ENCODE measurements around the gene MYO1D.
"Not testable (repeated sequence)": the region's sequence is repeated elsewhere in the genome, so short reads cannot be mapped to it uniquely, and the experiment has no call there.

The MYO1D gene

DNA sequence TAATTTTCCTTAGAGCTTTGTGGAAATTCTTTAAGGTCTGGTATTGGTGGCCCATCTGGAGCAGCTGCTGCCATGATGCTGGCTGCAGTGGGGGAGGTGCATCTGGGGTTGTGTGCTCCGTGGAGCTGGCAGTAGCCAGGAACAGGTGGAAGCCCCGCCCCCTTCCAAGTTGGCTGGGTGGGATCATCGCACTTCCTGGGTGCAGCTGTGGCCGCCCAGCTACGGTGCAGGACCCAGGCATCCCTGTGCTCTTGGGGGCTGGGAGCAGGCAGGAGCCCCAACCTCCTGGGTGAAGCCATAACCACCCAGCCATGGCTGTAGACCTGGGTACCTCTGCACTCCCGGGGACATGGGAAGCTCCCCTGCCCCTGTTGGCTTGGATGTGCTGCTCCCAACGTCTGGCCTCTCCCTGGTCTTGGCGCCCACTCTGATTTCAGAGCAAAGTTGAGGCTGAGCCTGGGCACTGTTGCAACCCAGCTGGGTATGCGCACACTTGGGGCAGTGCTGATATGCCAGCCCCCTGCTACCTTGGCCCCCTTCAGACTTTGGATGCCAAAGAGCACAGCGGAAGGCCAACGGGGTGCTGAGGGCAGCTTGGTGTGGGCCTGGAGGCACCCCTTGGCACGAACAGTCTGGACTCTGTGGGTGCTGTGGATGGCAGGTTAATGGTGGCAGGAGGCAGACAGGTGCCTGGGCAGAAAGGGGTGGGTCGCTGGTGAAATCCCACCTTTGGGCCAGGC is 145.2 kb downstream of the MYO1D start:
- DNase-seq (ENCODE audit: low read depth in 2 of 2), result no peak

DNA sequence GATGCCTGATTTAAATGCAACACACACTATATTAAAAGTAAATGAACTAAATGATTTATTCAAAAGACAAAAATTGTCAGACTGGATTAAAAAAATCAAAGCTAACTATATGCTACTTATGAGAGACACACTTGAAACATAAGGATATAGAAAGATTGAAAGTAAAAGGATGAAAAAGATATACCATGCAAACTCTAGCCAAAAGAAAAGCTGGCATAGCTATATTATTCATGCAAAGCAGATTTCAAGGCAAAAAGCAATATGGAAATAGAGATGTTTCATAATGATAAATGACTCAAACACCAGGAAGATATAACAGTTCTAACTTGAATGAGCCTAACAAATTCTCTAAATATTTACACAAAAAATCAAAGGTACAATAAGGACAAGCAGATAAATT is 149.2 kb downstream of the MYO1D start:
- DNase-seq (ENCODE audit: low read depth in 2 of 2), result no peak

DNA sequence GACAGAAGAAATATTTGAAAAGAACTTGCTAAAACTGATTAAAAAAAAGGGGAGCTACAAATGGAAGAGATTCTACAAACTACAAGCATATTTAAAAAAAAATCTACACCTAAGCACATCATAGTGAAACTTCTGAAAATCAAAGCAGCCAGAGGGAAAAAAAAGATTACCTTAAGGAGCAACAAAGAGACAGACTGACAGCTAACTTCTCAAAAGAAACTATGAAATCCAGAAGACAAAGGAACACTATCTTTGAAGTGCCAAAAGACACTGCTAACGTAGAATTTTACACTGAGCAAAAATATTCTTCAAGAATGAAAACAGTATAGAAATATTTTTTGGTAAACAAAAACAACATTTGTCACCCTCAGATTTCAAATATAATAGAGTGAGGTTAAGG is 151.2 kb downstream of the MYO1D start:
- DNase-seq (ENCODE audit: low read depth in 2 of 2), result no peak

DNA sequence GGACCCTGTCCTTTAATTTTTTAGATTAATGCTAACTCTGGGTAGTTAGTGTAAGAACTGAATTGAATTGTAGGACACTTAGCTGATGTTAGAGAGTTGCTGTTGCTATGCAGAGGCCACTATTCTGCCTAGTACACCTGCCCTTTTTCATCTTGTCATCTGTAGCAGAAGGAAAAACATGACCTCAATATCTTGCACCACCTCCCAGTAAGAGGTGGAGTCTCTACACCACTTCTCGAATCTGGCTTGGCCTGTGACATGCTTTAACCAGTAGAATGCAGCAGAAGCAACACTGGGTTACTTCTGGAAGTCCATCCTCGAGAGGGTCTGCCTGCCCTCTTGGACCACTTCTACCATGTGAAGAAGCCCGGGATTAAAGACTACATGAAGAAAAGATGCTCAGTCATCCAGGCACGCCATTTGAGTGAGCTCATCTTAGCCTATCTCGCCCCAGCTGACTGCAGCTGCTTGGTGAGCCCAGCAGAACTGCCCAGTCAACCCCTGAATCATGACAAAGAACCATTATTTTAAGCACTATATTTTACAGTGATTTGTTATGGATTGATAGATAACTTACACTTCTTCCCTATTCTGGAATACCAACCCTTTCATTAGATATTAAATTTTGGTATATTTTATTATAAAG is 153.5 kb downstream of the MYO1D start:
- no peak for DNase-seq (ENCODE audit: low read depth in 2 of 2)

DNA sequence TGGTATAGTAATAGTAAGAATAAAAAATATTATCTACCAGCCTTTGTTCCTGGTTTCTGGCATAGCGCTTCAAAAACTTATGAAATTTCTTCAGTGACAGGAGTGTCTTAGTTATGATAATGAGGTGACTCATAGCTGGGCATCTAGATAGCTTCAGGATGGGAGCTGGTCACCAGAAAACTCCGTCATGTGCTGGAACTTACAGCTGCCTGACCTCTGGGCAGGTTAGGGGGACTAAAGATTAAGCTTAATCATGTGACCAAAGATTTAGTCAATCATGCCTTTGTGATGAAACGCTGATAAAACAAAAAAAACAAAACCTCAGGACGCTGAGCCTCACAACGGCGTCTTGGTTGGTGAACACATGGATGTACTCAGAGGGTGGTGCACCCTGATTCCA is 154.2 kb downstream of the MYO1D start:
- DNase-seq (ENCODE audit: low read depth in 2 of 2), result no peak

DNA sequence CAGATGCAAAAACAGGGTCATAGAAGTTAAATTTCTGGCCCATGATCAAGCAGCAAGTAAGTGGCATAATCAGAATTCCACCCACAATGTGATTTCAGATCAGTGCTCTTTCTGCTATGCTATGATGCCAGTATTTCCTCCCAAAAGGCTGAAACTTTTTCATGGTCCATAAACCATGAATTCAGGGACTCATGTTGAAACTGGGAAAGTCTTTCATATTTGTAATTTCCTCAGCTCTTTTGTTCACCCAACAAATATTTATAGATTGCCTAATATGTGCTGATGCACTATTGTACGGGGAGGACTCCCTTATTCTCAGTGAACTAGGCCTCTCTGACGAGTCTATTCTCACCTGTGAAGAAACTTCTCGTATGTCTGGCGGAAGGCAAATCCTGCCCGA is 156.3 kb downstream of the MYO1D start:
- no peak for DNase-seq (ENCODE audit: low read depth in 2 of 2)

DNA sequence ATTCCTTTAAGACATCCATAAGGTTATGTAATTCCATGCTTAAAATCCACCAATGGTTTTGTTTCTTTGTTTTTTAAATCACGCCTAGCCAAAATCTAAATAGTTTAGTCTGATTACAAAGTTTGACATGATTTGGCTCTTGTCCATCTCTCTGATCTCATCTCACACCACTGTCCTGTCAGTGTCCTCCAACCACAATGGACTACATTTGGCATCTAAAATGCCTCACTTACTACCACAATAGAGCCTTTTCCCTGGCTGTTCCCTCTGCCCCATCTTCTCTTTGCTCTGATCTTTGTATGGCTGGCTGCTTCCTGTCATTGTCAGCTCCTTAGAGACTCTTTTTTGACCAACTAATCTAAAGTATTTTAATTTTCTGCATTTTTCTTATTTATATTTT is 157.2 kb downstream of the MYO1D start:
- no peak for DNase-seq (ENCODE audit: low read depth in 2 of 2)

DNA sequence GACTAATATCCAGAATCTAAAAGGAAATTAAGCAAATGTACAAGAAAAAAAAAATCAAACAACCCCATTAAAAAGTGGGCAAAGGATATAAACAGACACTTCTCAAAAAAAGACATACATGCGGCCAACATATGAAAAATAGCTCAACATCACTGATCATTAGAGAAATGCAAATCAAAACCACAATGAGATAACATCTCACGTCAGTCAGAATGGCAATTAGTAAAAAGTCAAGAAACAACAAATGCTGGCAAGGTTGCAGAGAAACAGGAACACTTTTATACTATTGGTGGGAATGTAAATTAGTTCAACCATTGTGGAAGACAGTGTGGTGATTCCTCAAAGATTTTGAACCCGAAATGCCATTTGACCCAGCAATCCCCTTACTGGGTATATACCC is 162.0 kb downstream of the MYO1D start:
- DNase-seq (ENCODE audit: low read depth in 2 of 2), result not testable (repeated sequence)

DNA sequence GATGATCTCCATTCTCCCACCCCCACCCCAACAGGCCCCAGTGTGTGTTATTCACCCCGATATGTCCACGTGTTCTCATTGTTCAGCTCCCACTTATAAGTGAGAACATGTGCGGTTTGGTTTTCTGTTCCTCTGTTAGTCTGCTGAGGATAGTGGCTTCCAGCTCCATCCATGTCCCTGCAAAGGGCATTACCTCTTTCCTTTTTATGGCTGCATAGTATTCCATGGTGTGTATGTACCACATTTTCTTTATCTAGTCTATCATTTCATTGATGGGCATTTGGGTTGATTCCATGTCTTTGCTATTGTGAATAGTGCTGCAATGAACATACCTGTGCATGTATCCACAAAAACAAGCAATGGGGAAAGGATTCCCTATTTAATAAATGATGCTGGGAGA is 162.7 kb downstream of the MYO1D start:
- not testable (repeated sequence) for DNase-seq (ENCODE audit: low read depth in 2 of 2)

DNA sequence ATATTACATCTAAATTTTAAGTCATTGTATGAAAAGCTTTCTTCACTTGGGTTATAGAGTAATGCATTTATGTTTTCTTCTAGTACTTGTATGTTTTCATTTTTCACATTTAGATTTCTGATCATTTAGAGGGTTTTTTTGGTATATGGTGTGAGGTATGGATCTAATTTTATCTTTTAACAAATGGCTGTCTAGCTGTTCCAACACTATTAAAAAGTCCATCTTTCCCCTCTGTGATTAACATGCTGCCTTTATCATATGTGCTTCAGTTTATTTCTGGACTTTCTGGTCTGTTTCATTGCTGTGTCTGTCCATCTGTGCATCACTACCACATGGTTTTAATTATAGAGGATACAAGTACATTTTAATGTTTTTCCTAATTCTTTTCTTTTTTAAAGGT is 163.8 kb downstream of the MYO1D start:
- no peak for DNase-seq (ENCODE audit: low read depth in 2 of 2)

DNA sequence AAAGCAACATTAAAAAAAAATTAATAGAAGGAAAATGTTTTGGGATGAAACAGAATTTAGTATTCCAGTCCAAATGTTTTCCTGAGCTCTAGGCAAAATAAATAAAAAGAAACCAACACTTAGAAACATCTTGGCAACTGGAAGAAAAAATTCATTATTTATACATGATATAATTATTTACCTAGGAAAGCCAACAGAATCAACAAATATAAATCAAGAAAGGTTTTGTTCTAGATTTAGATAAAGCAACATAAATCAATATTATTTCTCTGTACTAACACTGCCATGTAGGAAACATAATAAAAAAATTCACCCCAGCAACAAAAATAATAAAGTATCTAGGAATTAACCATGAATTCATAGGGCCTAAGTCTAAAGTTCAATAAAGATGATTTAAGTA is 167.4 kb downstream of the MYO1D start:
- DNase-seq (ENCODE audit: low read depth in 2 of 2), result no peak

DNA sequence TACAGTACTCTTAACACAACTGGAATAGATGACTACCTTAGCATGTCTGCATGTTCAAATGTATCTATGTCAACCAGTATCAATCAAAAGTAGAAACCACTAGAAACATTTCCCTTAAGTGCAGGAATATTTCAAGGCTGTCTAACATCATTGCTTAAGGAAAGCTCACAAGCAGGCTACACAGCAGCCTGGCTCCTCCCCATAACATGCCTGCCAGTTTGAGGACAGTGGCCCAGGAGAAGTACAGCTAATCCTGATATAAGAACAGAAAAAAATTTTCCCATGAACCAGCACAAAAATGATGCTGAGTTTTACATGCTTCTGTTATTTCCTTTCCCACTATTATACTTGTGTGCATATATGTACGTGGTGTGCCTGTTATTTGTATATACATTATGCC is 175.1 kb downstream of the MYO1D start:
- DNase-seq (ENCODE audit: low read depth in 2 of 2), result no peak

DNA sequence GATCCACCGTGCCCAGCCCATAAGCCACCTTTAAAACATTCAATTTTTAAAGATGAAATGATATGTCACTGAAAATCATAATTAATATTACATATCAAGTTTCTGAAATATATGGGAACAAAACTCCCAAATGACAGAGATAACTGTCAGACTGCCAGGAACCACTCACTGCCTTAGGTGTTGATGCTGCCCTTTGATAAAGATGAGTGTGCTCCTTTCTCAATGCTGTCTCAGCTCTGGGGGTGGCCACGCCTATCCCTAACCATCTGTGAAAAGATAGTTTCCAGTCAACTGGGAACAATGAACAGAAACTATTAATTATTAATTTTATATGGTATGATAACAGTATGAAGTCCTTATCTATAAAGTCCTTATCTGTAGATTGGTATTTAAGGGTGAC is 177.7 kb downstream of the MYO1D start:
- no peak for DNase-seq (ENCODE audit: low read depth in 2 of 2)

DNA sequence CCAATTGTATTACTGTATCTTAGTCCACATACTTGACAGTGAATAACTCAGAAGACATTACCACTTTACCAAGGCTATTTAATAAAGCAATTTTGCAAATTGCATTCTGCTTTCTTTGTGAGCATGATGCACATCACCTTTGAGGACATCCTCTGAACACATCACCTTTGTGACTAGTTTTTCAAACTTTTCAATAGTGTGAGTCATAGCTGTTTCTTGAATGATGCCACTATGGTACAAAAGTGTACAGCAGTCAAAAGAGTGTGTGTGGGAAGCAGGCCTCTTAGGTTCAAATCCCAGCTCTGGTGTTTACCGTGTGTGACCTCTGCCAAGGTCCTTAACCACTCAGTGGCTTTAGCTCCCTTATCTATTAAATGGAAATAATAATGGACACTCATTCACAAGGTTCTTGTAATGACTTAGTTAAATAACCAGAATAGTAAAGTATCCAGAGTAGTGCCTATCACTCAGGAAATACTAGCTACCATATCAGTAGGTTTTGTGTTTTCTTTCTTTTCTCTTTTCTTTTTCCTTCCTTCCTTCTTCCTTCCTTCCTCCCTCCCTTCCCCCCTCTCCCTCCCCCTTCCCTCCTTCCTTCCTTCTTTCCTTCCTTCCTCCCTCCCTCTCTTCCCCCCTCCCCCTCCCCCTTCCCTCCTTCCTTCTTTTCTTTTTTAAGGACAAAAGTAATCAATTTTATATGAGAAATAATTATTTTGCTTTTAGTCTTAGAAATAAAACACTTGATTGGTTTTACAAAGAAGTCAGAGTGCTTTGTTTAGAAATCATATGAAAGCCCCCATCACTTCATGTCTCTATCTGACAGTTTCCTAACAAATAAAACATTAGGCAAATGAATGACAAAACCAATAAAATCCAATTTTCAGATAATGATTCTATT is 178.9 kb downstream of the MYO1D start:
- no peak for DNase-seq (ENCODE audit: low read depth in 2 of 2)

DNA sequence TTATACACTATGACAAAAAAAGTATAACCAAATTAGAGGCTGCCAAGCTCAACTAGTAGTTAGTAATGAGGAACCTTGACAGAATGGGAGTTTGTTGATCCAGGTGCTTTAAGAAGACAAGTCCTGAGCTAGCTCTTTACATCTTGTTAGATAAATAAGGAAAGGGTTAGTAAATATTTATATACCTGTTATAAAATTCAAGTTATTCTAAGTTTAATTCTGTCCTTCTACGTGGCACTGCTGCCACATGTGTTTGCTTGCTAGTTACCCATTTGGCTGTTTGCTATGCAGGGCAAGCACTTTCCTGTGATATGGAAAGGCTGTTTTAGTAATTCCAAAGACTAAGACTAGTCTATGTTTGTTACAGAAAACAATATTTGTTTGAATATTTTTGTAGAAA is 180.5 kb downstream of the MYO1D start:
- no peak for DNase-seq (ENCODE audit: low read depth in 2 of 2)

DNA sequence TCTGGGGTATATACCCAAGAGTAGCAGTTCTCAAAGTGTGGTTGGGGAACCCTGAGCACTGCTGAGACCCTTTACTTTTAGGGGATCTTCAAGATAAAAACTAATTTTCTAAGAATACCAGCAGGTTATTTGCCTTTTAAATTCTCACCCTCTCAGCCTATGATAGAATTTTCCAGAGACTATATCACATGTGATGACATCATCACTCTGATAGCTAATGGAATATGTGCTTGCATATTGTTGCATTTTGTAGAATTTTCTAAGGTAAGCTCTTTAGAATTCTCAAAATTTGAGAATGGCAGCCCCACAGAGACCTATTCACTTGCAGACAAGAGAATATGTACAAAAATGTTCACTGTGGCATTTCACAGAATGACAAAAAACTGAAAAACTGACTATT is 181.1 kb downstream of the MYO1D start:
- no peak for DNase-seq (ENCODE audit: low read depth in 2 of 2)

DNA sequence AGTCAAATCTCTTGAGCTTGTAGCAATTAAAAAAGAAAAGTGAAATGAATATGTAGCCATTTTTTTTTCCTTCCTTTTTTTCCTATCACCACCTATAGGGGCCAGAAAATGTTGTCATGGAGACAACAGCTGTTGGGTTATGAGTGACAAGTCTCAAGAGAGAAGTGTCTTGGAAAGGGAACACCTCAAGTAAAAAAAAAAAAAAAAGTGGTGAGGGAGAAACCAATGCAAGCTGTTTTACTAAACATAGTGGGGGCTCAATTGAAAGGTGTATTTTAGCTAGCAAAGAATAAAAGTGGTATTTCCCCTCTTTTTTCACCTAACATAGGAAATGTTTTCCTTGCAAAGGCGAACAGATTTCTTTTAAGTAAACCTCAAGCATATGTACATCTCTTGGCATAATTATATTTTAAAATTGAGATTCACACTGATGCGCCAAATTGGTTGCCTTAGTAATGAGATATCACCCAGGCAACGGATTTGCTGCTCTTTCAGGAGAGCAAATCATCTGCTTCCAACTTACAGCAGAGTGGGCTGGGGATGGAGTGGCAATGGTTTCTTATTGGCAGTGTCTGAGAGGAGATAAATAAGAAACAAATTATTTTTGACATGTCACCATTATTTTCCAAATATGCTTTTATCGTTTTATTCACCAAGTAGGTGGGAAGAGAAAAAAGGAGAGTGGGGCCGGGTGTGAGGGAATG is 183.6 kb downstream of the MYO1D start:
- no peak for DNase-seq (ENCODE audit: low read depth in 2 of 2)

DNA sequence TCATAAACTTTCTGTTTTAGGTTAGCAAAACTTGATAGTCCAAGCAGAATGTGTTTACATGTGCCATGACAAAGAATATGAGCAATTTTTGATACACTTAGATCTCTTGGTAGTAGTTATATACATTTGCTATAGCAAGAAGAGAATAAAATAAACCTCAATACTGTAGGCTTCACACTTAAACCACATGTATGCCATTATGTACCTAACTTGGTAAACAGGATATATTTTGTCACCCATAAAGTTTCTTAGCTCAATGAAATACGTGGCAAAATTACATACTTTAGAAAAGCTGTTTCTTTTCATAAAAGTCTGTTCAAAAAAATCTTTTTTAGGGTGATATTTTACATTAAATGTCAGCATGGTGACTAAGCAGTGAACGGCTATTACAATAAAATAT is 184.7 kb downstream of the MYO1D start:
- DNase-seq (ENCODE audit: low read depth in 2 of 2), result no peak

DNA sequence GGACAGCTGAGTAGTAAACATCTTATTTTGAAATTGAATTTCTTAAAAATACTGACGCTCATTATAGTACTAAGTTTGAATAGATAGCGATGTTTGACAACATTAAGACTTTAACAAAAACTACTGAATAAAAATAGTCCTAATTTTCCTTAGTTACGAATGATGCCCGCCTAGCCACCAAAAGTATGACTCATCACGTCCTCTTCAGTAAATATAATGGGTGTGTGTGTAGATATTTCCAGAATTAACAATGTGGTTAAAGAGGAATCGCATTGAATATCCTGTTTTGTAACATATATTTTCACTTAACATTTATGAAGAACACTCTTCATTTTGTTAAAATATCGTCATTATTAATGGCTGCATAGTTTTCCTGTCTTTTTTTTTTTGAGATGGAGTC is 187.6 kb downstream of the MYO1D start:
- no peak for DNase-seq (ENCODE audit: low read depth in 2 of 2)

DNA sequence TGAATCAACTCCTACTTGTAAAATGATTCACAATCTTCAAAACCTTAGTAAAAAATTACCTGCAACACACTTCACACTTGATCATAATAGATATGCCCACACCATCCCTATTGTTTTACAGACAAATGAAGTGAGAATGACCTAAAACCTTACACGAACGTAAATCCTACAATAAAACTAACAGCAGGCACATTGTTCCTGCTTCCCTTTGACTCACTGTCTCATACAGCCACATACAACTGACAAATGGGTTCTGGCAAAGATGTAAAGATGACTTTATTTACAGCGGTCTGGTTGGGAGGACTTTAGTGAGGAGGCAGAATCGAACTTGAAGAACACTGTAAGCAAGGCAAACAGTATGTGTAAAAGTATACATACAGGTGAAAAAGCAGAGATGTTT is 188.7 kb downstream of the MYO1D start:
- DNase-seq (ENCODE audit: low read depth in 2 of 2), result no peak

DNA sequence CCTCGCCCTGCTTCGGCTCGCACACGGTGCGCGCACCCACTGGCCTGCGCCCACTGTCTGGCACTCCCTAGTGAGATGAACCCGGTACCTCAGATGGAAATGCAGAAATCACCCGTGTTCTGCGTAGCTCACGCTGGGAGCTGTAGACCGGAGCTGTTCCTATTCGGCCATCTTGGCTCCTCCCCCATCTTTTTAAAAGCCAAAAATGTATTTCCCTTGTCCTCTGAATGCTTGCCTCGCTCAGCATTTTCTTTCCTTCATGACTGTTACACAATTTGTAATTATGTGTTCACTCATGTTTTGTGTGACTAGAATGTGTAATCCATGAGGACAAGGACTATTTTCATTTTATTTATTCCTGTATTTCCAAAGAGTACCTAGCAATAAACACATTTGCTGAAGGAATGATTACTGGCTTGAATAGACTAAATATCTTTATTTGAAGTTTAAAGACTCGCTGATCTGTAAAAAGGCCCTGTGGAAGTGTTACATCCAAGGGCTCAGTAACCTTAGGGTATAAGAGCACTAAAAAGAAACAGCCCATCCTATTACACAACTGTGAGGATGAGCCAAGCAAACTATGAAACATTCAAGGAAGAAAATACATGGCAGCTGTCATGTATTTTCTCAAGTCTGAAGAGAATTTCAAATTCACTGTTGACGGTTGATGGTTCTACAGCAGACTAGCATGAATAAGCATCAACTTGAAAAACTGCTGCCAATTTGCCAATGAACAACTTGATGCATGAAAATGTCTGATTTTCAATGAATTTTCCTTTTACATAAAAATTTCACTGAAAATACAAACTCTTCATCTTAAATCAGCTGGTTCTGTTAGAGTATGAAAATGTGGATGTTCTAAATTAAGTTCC is 192.6 kb downstream of the MYO1D start:
- DNase-seq (ENCODE audit: low read depth in 2 of 2), result no peak

Data from stimulated activated CD8-positive, alpha-beta memory T cell treated with anti-CD3 and anti-CD28 coated beads, Interleukin-2, amount 100 ng/mL, for 1 hour (primary cell).